HepG2 (cell line): ENCODE results near the gene IRF7. TPM values are rescaled to one million over a fixed set of nuclear protein-coding genes. Genes with fewer than 3 reads are reported as not detected.
A peak's percentile ranks its signal among the peaks of the same experiment; 100 is the strongest.
"Not testable (repeated sequence)": the region's sequence is repeated elsewhere in the genome, so short reads cannot be mapped to it uniquely, and the experiment has no call there.

ENCODE experiments used
- ATAC-seq: fragments of 200-7000 bp; cut with Tn5 transposase; 3 replicates; pipeline ENCODE4 v1.9.1; 2020; ENCODE audit warnings: mild to moderate bottlenecking, moderate library complexity
- BruUV-seq: library from RNA; stranded (reverse); fragments of 400-500 nt; replicated peaks from 2 replicates; lab custom pipeline; 2021; lab: Mats Ljungman, UMichigan
- CTCF ChIA-PET: fragments of 300-600 bp; formaldehyde crosslinking; extraction: SDS; loops from one replicate; lab custom pipeline; 2021; ENCODE audit warnings: low total read pairs, inconsistent platforms, low intra/inter-chr PET ratio; lab: Yijun Ruan, JAX
- POLR2A ChIA-PET: fragments of 350-600 bp; sonication (Branson Sonifier 250); formaldehyde crosslinking; loops from one replicate; lab custom pipeline; 2020; ENCODE audit warnings: antibody characterized with exemption, inconsistent platforms; lab: Yijun Ruan, JAX
- DNase-seq: peaks from one replicate; pipeline ENCODE4 v3.0.0-alpha.2; 2015; ENCODE audit warnings: low spot score
- FAIRE-seq: peaks from 3 replicates; lab custom pipeline; 2011; peaks lifted over from hg19 to GRCh38; lab: Jason Lieb, UNC
- H2AFZ ChIP-seq: one replicate; pipeline ENCODE4 v1.6.1; 2011; ENCODE audit warnings: low read length, inconsistent platforms
- H3K27ac ChIP-seq: fragments of 300-600 bp; 3 replicates; pipeline ENCODE4 v1.8.0; 2011; ENCODE audit warnings: mixed run types, mild to moderate bottlenecking, mixed read lengths, low read length, inconsistent platforms; ENCODE audit not compliant: insufficient read depth; ENCODE audit errors: extremely low read length
- H3K27me3 ChIP-seq, 2 experiments: fragments of 200-600 bp in 1 of 2; 2 replicates in 1 of 2; 3 replicates in 1 of 2; pipeline versions ENCODE4 v1.6.0 to v1.8.0; 2011; ENCODE audit warnings: low read length in 2 of 2, mild to moderate bottlenecking in 2 of 2, moderate library complexity in 2 of 2, inconsistent platforms in 1 of 2; ENCODE audit not compliant: insufficient read depth in 2 of 2, control insufficient read depth in 1 of 2
- H3K36me3 ChIP-seq, 2 experiments: fragments of 200-600 bp in 1 of 2; replicated peaks in 1 of 2; 2 replicates in 1 of 2; 3 replicates in 1 of 2; pipeline versions ENCODE4 v1.5.1 to v1.8.0; 2011; ENCODE audit warnings: low read length in 2 of 2, inconsistent platforms in 1 of 2; ENCODE audit not compliant: insufficient read depth in 2 of 2, control insufficient read depth in 1 of 2
- H3K4me1 ChIP-seq: 2 replicates; pipeline ENCODE4 v1.5.1; 2012; ENCODE audit warnings: low read length, inconsistent platforms; ENCODE audit not compliant: insufficient read depth
- H3K4me2 ChIP-seq: 2 replicates; pipeline ENCODE4 v1.6.0; 2011; ENCODE audit warnings: low read depth, low read length, inconsistent platforms
- H3K4me3 ChIP-seq, 3 experiments: fragments of 200-600 bp in 1 of 3; sonication (generic), shearing (Covaris generic) in 1 of 3; replicated peaks in 1 of 3; 2 replicates each; pipeline ENCODE4 v1.5.1; 2011 to 2016; ENCODE audit warnings: low read length in 3 of 3, inconsistent platforms in 2 of 3, low read depth in 2 of 3, mild to moderate bottlenecking in 2 of 3, control low read depth in 1 of 3, mixed read lengths in 1 of 3; ENCODE audit not compliant: insufficient read depth in 1 of 3
- H3K79me2 ChIP-seq: one replicate; pipeline ENCODE4 v1.6.1; 2011; ENCODE audit warnings: low read length, inconsistent platforms; ENCODE audit not compliant: insufficient read depth
- H3K9ac ChIP-seq: 2 replicates; pipeline ENCODE4 v1.6.0; 2011; ENCODE audit warnings: mild to moderate bottlenecking, low read depth, low read length, inconsistent platforms; ENCODE audit not compliant: insufficient read depth
- H3K9me3 ChIP-seq: 2 replicates; pipeline ENCODE4 v1.5.1; 2012; ENCODE audit warnings: mild to moderate bottlenecking, low read length
- H4K20me1 ChIP-seq: 2 replicates; pipeline ENCODE4 v1.6.0; 2011; ENCODE audit warnings: inconsistent platforms, mild to moderate bottlenecking, low read length, moderate library complexity; ENCODE audit not compliant: insufficient read depth
- AGO2 ChIP-seq: fragments of 200-400 bp; formaldehyde crosslinking; optimal IDR thresholded peaks from 2 replicates; pipeline ENCODE3; 2017; ENCODE audit warnings: mild to moderate bottlenecking, low read depth, low read length, moderate library complexity
- CHCHD3 ChIP-seq: sonication (generic); formaldehyde crosslinking; IDR thresholded peaks from 2 replicates; pipeline ENCODE4 v1.8.0; 2022; ENCODE audit warnings: mild to moderate bottlenecking, missing genetic modification reagents, moderate library complexity
- ESRRA ChIP-seq: sonication (generic); formaldehyde crosslinking; IDR thresholded peaks from 2 replicates; pipeline ENCODE4 v1.5.1; 2020; ENCODE audit warnings: mild to moderate bottlenecking, low read depth, missing genetic modification reagents
- HDAC1 ChIP-seq: sonication (generic); formaldehyde crosslinking; IDR thresholded peaks from 2 replicates; pipeline ENCODE4 v1.5.1; 2020; ENCODE audit warnings: mild to moderate bottlenecking, missing genetic modification reagents
- HNF4A ChIP-seq: sonication (generic); formaldehyde crosslinking; IDR thresholded peaks from 2 replicates; pipeline ENCODE4 v1.4.0; 2020; ENCODE audit warnings: missing genetic modification reagents
- HNF4G ChIP-seq, 2 experiments: sonication (generic) in 1 of 2; formaldehyde crosslinking in 1 of 2; IDR thresholded peaks; 2 replicates each; pipeline versions ENCODE4 v1.4.0 to v1.6.1; 2011 to 2020; ENCODE audit warnings: borderline replicate concordance in 2 of 2, low read depth in 2 of 2, mild to moderate bottlenecking in 2 of 2, low read length in 1 of 2, missing genetic modification reagents in 1 of 2, moderate library complexity in 1 of 2
- MED1 ChIP-seq: sonication (generic); formaldehyde crosslinking; IDR thresholded peaks from 2 replicates; pipeline ENCODE4 v1.4.0; 2020; ENCODE audit warnings: missing genetic modification reagents
- NCOR1 ChIP-seq: fragments of 200-600 bp; sonication (generic); IDR thresholded peaks from 2 replicates; pipeline ENCODE4 v1.7.0; 2017; ENCODE audit warnings: antibody characterized with exemption, low read length, borderline replicate concordance
- NR2C2 ChIP-seq: sonication (generic); formaldehyde crosslinking; IDR thresholded peaks from 2 replicates; pipeline ENCODE4 v1.4.0; 2020; ENCODE audit warnings: missing genetic modification reagents, mild to moderate bottlenecking, moderate library complexity, borderline replicate concordance
- POGZ ChIP-seq: sonication (generic); formaldehyde crosslinking; IDR thresholded peaks from 2 replicates; pipeline ENCODE4 v1.4.0; 2020; ENCODE audit warnings: mild to moderate bottlenecking, missing genetic modification reagents
- RARA ChIP-seq: IDR thresholded peaks from 2 replicates; pipeline ENCODE4 v1.6.1; 2016; ENCODE audit warnings: missing genetic modification reagents, missing compliant biosample characterization
- SOX13 ChIP-seq, 3 experiments: fragments of 450-650 bp in 1 of 3; sonication (generic) in 1 of 3; formaldehyde crosslinking in 1 of 3; IDR thresholded peaks in 2 of 3; conservative IDR thresholded peaks in 1 of 3; 2 replicates each; pipeline versions ENCODE4 v1.5.0 to v1.6.1; 2016 to 2020; ENCODE audit warnings: antibody characterized with exemption in 1 of 3, mild to moderate bottlenecking in 1 of 3, missing compliant biosample characterization in 1 of 3, missing genetic modification reagents in 1 of 3, moderate library complexity in 1 of 3
- ZMYM2 ChIP-seq: sonication (generic); formaldehyde crosslinking; IDR thresholded peaks from 2 replicates; pipeline ENCODE4 v1.8.0; 2022; ENCODE audit warnings: mild to moderate bottlenecking, missing genetic modification reagents
- WGBS: methylation state at CpG from one replicate; pipeline ENCODE4 v1.1.6; 2017; ENCODE audit warnings: low lambda C conversion rate; 5-methylcytosine and 5-hydroxymethylcytosine counted together
- in situ Hi-C: cut with HindIII; loops from 2 replicates; pipeline ENCODE4 v1.10.0; 2017; ENCODE audit warnings: low pct_unique_long_range_greater_than_20kb; ENCODE audit not compliant: extremely low pct_ligation_motif_present
- intact Hi-C: fragments of 100-400 bp; cut with micrococcal nuclease; formaldehyde crosslinking; loops from one replicate; pipeline ENCODE4 v1.10.0; 2022; ENCODE audit not compliant: unreplicated experiment
- polyA plus RNA-seq, 8 experiments: library from polyadenylated mRNA; depleted of rRNA in 3 of 8; stranded (reverse) in 7 of 8; unstranded in 1 of 8; fragments of >200 nt; fragmentation: Illumina TruSeq in 4 of 8; extraction: Trizol in 4 of 8; gene quantifications; 2 replicates each; pipeline versions ENCODE4 v1.2.1 to v1.2.3, GENCODE V29; 2011 to 2016; ENCODE audit warnings: low read depth in 4 of 8, missing spikeins in 1 of 8, mixed read lengths in 1 of 8; ENCODE audit not compliant: insufficient read depth in 1 of 8
- total RNA-seq, 5 experiments: library from RNA; depleted of rRNA; stranded (reverse); fragments of >200 nt; fragmentation: Illumina TruSeq; extraction: Trizol; gene quantifications; 2 replicates each; pipeline ENCODE4 v1.2.3, GENCODE V29; 2016; ENCODE audit warnings: low read depth in 1 of 5
- TF ChIP-seq, protein P1 (sequence below): sonication (generic); formaldehyde crosslinking; IDR thresholded peaks from 2 replicates; pipeline ENCODE4 v1.8.0; 2022; ENCODE audit warnings: missing genetic modification reagents, low read depth, mild to moderate bottlenecking, borderline replicate concordance
- TF ChIP-seq, protein P2 (sequence below): sonication (generic); formaldehyde crosslinking; IDR thresholded peaks from 2 replicates; pipeline ENCODE4 v1.4.0; 2020; ENCODE audit warnings: missing genetic modification reagents

IRF7 gene
- total and polyA plus RNA-seq, 2 of the 13 experiments (the other 11 are each of a cell fraction or from before 2014, with no cell fraction given), result not detected

DNA sequence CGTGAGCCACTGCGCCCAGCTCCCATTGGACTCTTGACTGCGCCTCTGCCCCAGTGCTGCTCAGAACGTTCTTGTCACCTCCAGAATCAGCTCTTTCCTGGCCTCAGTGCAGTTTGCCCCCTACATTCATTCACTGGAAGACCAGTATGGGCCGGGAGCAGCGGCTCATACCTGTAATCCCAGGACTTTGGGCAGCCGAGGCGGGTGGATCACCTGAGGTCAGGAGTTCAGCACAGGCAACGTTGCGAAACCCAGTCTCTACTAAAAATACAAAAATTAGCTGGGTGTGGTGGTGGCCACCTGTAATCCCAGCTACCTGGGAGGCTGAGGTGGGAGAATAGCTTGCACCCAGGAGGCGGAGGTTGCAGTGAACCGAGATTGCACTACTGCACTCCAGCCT is 38.7 kb upstream of the IRF7 start (continued):
- not testable (repeated sequence) for TF ChIP-seq SOX13 (IDR thresholded peaks at IDR 0.05)
- TF ChIP-seq SOX13 (CRISPR knock-in tag; conservative IDR thresholded peaks at IDR 0.05 in 1 of 2, IDR thresholded peaks at IDR 0.05 in 1 of 2) (0 out of 4 replicates have a peak, but pooled peaks of 1 of the 2 experiments have one; percentile 5), HDAC1 (CRISPR knock-in tag) (peak; percentile 24; the same call in 1 of the 2 replicates), ESRRA (peak; percentile 45; the same call in 1 of the 2 replicates), HNF4G (IDR thresholded peaks at IDR 0.05; ENCODE audit: borderline replicate concordance, low read depth, low read length) (peak; percentile 32), HNF4G (CRISPR knock-in tag; IDR thresholded peaks at IDR 0.05; ENCODE audit: borderline replicate concordance, low read depth) (peak; percentile 22; the same call in 1 of the 2 replicates), HNF4A (peak; percentile 83), ZMYM2 (CRISPR knock-in tag) (0 out of 2 replicates have a peak, but pooled peaks have one; percentile 65), NR2C2 (CRISPR knock-in tag) (peak; percentile 17; the same call in 1 of the 2 replicates), NCOR1 (peak; percentile 55; the same call in 1 of the 2 replicates), MED1 (0 out of 2 replicates have a peak, but pooled peaks have one; percentile 13), RARA (CRISPR knock-in tag) (peak; percentile 91), POGZ (CRISPR knock-in tag) (0 out of 2 replicates have a peak, but pooled peaks have one; percentile 16)
- TF ChIP-seq, all 625 proteins: peak for 44; not testable (repeated sequence) for 581

DNA sequence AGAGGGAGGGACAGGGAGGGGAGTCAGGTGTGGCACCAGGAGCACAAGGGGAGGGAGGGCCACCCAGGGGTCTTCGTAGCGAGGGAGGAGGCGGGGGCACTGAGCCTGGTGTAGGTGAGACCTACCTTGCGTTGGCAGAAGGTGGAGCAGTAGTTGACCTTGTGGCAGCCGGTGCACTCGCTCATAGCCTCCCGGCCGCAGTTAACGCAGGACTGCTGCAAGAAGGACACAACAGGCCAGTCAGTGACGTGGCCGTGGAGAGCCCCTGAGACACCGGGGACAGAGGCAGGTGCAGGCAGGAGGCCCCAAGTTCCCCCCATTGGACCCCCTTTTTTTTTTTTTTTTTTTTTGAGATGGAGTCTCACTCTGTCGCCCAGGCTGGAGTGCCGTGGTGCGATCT is 38.1 kb upstream of the IRF7 start:
- no peak overlapping the region for H3K27ac ChIP-seq
- DNase-seq, result no peak
- no peak overlapping the region for H3K4me2 ChIP-seq
- peaks cover 10 to 24% of the 10 kb centered on the region in 2 experiments; a peak in 4 of 5 replicates for H3K36me3 ChIP-seq
- FAIRE-seq, result no peak
- no peak overlapping the region for H2AFZ ChIP-seq
- no peaks in the 10 kb centered on the region for H3K9me3 ChIP-seq
- ATAC-seq, result no peak
- no peaks in the 10 kb centered on the region for H3K79me2 ChIP-seq
- BruUV-seq, result no TSS peak
- in situ Hi-C loops, result no loop called here
- WGBS, result 82% methylated on average over 15 of the region's 15 CpGs
- intact Hi-C loops, result loop anchor here (10.0 kb wide), 1 partner anchor 51 kb away; the partner anchor contains the start of gene EPS8L2
- H4K20me1 ChIP-seq, result peaks cover 12% of the 10 kb centered on the region; the same call in 1 of the 2 replicates
- H3K27me3 ChIP-seq, result no peaks in the 10 kb centered on the region
- H3K4me3 ChIP-seq, result no peak overlapping the region
- CTCF ChIA-PET, result no interaction called here
- POLR2A ChIA-PET, result interaction anchor here (1.3 to 1.8 kb wide), 2 partner anchors 51 to 99 kb away, joined by 4 to 6 read pairs; no protein-coding TSS in a partner anchor
- H3K4me1 ChIP-seq, result peaks cover 47% of the 10 kb centered on the region
- H3K9ac ChIP-seq, result no peak overlapping the region
- TF ChIP-seq AGO2 (no peak), CHCHD3 (CRISPR knock-in tag) (no peak)
- TF ChIP-seq, protein P1, sequence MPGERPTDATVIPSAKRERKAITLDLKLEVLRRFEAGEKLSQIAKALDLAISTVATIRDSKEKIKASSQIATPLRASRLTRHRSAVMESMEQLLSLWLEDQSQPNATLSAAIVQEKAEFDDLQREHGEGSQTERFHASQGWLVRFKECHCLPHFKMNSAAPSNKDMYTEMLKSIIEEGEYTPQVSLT (CRISPR knock-in tag), result no peak
- TF ChIP-seq, protein P2, sequence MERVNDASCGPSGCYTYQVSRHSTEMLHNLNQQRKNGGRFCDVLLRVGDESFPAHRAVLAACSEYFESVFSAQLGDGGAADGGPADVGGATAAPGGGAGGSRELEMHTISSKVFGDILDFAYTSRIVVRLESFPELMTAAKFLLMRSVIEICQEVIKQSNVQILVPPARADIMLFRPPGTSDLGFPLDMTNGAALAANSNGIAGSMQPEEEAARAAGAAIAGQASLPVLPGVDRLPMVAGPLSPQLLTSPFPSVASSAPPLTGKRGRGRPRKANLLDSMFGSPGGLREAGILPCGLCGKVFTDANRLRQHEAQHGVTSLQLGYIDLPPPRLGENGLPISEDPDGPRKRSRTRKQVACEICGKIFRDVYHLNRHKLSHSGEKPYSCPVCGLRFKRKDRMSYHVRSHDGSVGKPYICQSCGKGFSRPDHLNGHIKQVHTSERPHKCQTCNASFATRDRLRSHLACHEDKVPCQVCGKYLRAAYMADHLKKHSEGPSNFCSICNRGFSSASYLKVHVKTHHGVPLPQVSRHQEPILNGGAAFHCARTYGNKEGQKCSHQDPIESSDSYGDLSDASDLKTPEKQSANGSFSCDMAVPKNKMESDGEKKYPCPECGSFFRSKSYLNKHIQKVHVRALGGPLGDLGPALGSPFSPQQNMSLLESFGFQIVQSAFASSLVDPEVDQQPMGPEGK (CRISPR knock-in tag), result no peak
